ENCODE measurements around the gene PRR33.
"Not testable (repeated sequence)": the region's sequence is repeated elsewhere in the genome, so short reads cannot be mapped to it uniquely, and the experiment has no call there.

Gene PRR33

GRCh38 chr11:1888811-1889210 is 2.9 kb downstream of the PRR33 start:
- DNase-seq = no peak

GRCh38 chr11:1888347-1888753 is 3.3 kb downstream of the PRR33 start:
- no peak for DNase-seq

- no peak for DNase-seq
Measured at GRCh38 chr11:1887451-1888346, 4.0 kb downstream of the PRR33 start.

- not testable (repeated sequence) for DNase-seq
Measured at GRCh38 chr11:1886551-1886950, 5.1 kb downstream of the PRR33 start.

GRCh38 chr11:1884303-1884700 is 7.4 kb downstream of the PRR33 start:
- no peak for DNase-seq

DNA sequence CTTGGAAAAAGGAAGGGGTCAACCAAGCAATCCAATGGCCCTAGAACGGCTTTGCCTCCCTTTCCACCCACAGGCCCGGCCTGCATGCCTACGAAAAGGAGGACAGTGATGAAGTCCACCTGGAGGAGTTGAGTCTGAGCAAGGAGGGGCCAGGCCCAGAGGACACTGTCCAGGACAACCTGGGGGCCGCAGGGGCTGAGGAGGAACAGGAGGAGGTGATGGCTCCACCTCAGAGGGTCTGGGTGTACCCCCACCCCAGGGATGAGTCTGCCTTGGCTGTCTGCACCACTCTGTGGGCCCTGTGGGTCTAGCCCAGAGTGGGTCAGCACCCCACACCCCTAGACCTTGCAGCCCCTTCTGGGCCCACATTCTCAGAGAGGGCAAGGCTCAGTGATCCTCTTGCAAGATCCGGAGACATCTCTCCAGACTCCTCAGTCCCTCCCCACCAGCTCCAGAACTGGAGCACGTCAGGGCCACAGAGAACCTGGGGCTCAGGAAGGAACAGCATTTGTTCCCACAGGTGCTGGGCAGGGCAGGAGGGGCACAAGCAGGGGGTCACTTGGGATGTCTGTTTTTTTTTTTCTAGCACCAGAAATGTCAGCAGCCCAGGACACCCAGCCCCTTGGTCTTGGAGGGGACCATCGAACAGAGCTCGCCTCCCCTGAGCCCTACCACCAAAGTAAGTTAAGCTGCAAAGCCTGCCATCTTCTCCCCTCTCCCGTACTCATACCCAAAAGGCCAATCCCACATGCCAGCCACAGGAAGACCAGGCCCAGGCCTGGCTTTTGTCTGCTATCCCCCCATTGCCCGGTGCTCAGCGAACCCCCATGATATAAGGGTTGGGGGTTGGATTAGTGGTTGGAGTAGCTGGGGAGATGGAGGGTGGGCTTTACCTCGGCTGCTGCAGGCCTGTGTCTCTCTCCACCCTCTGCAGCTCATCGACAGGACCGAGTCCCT is 8.1 kb downstream of the PRR33 start:
- DNase-seq = no peak

- peak; percentile 84 for DNase-seq
Measured at GRCh38 chr11:1882265-1883238, 9.1 kb downstream of the PRR33 start.

GRCh38 chr11:1881442-1882264 is 10.0 kb downstream of the PRR33 start:
- no peak for DNase-seq

- DNase-seq = no peak
Measured at GRCh38 chr11:1880746-1881441, 10.8 kb downstream of the PRR33 start.

DNA sequence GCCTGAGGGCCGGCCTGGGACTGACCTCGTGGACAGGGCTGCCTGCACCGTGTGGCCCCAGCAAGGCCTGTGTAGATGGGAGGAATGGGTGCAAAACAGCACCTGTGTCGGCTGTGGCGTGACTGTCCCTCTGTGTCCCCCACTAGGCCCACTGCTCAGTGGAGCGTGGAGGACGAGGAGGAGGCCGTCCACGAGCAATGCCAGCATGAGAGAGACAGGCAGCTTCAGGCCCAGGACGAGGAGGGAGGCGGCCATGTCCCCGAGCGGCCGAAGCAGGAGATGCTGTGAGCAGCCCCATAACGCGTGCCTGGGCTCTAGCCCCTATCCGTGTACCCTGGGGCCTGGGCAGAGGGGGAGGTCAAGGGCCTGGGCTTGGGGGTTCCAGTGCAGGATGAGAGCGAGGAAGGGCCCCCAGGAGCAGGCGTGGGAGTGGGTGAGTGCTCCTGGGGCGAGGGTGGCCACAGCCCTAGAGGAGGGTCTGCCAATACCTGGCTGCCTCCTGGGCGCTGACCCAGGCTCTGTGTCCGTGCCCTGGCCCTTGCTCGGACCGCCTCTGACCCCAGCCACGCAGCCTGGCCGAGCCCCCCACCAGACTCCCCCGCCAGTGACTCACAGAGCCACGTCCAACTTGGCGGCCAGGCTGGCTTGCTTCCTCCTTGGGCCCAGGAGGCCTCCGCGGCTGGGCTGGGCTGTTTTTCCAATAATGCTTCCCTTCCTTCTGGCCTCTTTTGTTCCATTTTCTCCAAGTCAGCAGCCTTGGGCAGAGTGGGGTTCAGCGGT is 11.6 kb downstream of the PRR33 start:
- DNase-seq = peak; percentile 42

GRCh38 chr11:1879342-1879940 is 12.3 kb downstream of the PRR33 start:
- no peak for DNase-seq

GRCh38 chr11:1878137-1879031 is 13.3 kb downstream of the PRR33 start:
- no peak for DNase-seq

- no peak for DNase-seq
Measured at GRCh38 chr11:1877211-1878136, 14.2 kb downstream of the PRR33 start.

DNA sequence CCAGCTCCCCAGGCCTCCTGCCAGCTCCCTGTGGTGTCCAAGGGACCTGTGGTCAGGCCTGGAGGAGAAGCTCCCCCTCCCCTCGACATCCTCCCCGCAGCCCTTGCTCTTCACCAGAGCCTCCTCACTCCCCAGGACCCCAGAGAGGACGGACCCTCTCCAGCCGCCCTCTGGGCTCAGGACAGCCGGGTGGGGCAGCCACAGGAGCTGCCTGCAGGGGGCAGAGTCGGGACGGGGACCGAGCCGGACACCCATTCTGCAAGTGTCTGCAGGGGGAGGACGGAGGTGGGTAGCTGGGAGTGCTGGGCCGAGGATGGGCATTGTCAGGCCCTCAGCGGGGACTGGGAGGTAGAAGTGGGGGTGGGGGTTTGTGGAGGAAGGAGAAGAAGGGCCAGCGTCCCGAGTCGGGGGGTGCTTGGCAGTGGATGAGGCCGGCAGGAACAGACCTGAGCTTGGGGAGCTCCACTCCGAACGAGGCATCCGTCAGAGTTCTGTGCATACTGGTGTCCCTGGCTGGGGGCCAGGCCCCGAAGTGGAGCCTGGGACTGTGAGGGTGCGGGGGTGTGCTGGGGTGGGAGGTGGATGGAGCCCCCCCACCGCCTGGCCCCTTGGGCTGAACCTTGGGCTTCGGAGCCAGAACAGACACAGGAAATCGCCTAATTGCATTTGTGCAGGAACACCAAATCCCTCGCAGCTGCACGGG is 15.2 kb downstream of the PRR33 start:
- DNase-seq = peak; percentile 38

DNA sequence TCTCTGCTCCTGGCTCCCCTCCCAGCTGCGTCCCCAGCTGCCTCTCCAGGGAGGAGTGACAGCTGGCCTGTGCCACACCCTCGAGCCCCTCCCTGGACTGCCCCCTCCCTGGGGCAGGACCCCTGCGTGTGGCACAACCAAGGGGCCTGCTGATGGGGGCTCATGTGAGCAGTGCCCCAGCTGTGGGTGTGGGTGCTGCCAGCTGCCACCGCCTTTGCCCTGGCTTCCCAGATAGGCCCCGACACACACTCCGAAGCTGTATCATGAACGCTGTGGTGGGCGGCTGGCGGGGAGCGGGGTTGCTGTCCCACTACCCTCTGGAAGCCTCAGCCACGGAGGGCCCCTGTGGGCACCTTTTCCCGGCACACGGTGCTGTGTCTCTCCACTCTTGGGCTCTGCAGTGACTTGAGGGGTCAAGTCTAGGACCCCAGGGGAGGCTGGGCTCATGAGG is 15.8 kb downstream of the PRR33 start:
- DNase-seq = not testable (repeated sequence)

DNA sequence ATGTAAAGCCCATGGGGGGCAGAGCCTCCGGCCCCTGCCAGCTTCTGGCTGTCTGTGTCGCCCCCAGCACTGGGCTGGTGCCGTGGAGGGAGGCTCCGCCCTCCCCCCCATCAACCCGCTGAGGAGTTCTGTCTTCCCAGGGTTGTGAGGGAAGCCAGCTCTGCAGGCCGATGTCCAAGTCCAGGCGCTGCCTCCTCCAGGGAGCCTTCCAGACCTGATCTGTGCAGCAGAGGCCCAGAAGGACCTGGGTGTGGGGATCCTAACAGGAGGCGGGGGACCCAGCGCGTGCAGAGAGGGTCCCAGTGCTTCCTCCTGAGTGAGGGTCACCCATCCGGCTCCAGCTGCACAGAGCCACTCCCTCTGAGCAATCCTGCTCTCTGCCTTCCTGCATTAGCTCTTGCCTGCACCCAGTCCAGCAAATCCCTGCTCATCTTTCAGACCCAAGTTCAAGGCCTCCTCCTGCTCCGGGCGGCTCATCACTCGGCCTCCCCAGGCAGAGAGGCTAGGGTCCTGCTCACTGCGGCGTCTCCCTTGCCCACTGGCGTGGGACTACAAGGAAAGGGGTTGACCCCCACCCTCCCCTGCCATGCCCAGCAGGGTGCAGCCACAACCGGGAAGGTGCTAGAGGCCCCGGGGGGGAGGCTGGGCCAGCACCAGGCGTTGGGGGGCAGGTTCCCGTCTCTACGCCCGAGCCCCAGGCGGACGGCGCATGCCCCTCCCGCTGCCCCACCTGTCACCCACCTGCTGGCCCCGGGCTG is 16.4 kb downstream of the PRR33 start:
- DNase-seq = no peak
